ENCODE data around the gene PDCD1. TPM values are rescaled to one million over a fixed set of nuclear protein-coding genes. Genes with fewer than 3 reads are reported as not detected.
A peak's percentile ranks its signal among the peaks of the same experiment; 100 is the strongest.

PDCD1 gene
- total RNA-seq, 1 donor from 2014 or later: not detected

DNA sequence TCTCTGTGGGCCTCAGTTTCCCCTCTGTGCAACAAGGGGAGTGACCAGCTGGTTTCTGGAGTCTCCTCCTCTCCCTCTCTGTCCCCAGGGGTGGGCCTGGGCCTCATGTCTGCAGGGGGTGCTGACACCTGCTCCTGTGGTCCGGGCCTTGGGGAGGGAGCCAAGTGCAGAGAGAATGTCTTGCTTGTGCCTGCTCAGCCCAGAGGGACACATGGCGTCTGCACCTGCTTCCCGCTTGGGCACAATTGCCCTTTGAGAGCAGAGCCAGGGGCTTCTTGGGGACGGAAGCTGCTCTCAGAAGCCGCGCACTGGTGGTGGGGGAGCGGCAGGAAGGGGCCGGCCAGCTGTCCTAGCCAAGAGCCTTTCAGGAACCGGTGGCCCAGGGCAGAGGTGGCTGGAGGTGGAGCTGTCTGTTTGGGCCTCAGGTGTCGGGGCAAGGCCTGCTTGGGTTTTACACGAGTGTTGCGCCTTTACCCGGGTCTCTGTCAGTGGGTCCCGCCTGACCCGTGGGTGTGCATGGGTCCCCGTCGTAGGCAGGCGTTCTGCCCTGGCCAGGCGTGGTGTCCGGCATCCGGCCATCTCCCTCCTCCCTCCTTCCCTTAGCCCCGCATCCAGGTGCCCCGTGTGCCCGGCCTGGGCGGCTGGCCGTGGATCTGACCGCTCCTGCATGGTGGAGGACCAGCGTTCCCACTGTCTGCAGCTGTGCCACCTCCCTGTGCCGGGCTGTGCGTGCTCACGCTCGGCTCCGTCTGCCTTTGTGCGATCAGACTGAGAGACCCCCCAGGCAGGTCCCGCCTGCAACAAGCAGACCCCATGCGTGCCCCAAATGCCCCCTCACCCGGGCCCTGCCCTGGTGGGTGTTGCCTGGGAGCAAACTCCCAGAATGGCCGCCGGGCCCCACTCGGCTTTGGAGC is 45.7 kb downstream of the PDCD1 start:
- intact Hi-C loops (cut with DNase I): no loop called here
- TF ChIP-seq, protein P1, sequence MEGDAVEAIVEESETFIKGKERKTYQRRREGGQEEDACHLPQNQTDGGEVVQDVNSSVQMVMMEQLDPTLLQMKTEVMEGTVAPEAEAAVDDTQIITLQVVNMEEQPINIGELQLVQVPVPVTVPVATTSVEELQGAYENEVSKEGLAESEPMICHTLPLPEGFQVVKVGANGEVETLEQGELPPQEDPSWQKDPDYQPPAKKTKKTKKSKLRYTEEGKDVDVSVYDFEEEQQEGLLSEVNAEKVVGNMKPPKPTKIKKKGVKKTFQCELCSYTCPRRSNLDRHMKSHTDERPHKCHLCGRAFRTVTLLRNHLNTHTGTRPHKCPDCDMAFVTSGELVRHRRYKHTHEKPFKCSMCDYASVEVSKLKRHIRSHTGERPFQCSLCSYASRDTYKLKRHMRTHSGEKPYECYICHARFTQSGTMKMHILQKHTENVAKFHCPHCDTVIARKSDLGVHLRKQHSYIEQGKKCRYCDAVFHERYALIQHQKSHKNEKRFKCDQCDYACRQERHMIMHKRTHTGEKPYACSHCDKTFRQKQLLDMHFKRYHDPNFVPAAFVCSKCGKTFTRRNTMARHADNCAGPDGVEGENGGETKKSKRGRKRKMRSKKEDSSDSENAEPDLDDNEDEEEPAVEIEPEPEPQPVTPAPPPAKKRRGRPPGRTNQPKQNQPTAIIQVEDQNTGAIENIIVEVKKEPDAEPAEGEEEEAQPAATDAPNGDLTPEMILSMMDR (IDR thresholded peaks at IDR 0.05): no peak
- Histone ChIP-seq H3K27ac (no peak overlapping the region), H3K4me1 (peaks cover 5% of the 10 kb centered on the region in 2 donors), H3K36me3 (no peaks in the 10 kb centered on the region), H3K27me3 (no peaks in the 10 kb centered on the region), H3K9me3 (no peaks in the 10 kb centered on the region), H3K4me3 (no peak overlapping the region)
- no peak for DNase-seq (ENCODE audit: low spot score in 2 of 2)

DNA sequence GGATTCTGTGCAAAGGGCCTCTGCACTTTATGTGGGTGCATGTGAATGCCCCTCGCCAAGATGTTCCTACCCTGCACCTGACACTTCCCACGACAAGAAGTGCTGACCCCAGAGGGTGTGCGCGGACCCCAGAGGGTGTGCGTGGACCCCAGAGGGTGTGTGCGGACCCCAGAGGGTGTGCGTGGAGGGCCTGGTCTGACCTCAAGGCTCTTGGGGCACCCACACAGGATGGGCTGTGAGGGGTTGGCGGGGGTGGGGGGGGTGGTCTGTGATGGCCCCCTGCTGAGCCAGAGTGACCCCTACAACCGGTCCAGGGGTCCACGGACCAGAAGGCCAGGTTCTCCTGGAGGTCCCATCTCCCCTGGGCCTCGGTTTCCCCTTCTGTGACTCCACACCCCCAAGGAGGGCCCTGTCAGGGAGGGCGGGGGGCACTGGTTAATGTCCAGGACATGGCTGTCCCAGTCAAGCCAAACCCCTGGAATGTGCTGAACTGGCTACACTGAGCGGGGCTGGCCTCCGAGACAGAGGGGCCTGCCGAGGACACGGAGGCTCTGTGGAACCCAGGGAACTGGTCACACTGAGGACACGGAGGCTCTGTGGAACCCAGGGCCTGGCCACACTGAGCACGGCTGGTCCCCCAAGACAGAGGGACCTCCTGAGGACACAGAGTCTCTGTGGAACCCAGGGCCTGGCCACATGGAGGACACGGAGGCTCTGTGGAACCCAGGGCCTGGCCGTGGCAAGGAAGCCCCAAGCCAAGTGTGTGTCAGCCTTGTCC is 46.6 kb downstream of the PDCD1 start:
- TF ChIP-seq, protein P1 (IDR thresholded peaks at IDR 0.05): no peak
- DNase-seq (ENCODE audit: low spot score in 2 of 2): peak in 1 of 2 donors; percentile 58
- Histone ChIP-seq H3K4me3 (no peak overlapping the region), H3K4me1 (peaks cover 5% of the 10 kb centered on the region in 2 donors), H3K27me3 (no peaks in the 10 kb centered on the region), H3K36me3 (no peaks in the 10 kb centered on the region), H3K27ac (no peak overlapping the region), H3K9me3 (no peaks in the 10 kb centered on the region)
- intact Hi-C loops (cut with DNase I): no loop called here

DNA sequence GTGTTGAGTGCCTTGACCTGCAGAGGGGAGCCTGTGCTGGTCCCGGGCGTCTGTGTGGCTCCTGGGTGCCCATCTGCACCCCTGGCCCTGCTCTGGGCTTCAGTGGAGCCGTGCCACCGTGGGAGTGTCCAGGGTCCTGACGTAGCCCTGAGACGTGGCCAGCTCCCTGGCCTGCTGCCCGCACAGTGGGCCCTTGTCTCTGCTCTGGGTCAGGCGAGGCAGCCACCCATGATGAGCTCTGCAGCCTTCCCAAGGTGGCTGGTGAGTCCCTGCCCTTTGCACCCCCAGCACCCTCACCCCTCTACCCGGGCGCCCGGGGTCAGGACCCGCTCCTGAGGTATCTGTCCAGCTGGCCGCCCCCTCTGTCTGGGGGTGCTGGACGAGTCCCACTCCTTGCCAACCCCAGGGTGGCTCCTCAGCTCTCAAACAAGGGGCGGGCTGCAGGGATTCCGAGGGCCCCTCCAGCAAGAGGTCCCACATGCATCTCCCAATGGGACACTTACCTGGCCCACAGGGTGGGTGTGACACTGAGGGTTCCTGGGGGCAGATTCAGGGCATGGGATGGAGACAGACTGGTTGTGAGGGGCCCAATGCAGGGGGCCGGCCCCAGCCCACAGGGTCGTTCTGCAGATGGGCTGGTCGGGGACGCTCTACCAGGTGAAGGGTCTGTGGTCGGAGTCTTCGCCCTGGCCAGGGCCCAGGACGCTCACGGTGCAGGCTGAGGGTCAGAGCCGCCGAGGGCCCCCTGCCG is 47.3 kb downstream of the PDCD1 start:
- no peak overlapping the region for H3K27ac ChIP-seq
- H3K4me3 ChIP-seq: no peak overlapping the region
- peak in 1 of 2 donors; percentile 64 for DNase-seq (ENCODE audit: low spot score in 2 of 2)
- no peaks in the 10 kb centered on the region for H3K9me3 ChIP-seq
- intact Hi-C loops (cut with DNase I): no loop called here
- peaks cover 5% of the 10 kb centered on the region in 2 donors for H3K4me1 ChIP-seq
- H3K27me3 ChIP-seq: no peaks in the 10 kb centered on the region
- TF ChIP-seq, protein P1 (IDR thresholded peaks at IDR 0.05): no peak
- no peaks in the 10 kb centered on the region for H3K36me3 ChIP-seq

DNA sequence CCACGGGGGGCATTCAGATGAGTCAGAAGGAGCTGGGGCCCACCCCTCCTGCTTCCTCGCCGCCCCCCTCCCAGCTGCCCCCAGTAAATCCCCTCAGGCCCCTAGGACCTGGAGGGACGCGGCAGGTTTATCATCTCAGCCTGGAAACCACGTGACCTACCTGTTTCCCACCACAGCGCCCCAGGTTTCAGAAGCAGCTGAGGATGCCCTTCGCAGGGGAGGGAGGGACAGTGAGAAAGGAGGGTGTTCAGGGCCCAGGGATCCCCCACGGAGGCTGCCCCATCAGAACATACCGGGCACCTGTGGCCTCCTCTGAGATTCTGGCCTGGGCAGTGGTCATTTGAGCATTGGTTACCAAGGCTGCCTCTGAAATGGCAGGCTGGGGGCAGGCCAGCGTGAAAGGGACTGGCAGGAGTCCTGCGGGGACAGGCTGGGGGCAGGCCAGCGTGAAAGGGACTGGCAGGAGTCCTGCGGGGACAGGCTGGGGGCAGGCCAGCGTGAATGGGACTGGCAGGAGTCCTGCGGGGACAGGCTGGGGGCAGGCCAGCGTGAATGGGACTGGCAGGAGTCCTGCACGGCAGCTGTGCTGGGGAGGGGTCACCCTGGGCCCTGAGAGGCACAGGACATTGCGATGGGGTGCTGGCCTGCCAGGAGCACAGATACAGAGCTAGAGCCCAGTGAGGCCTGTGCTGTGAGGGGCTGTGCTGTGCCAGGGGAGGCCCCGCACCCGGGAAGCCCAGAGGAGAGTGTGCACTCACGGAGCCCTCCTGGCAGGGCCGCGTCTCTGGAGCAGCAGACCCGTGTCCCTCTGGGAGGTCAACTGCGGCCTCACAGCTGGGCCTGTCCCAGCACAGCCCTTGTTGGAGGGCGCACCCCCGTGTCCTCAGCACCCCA is 48.1 kb downstream of the PDCD1 start:
- DNase-seq (ENCODE audit: low spot score in 2 of 2): peak in 1 of 2 donors; percentile 53
- Histone ChIP-seq H3K27me3 (no peaks in the 10 kb centered on the region), H3K9me3 (no peaks in the 10 kb centered on the region), H3K4me3 (no peak overlapping the region), H3K27ac (no peak overlapping the region), H3K4me1 (peaks cover 5% of the 10 kb centered on the region in 2 donors), H3K36me3 (no peaks in the 10 kb centered on the region)
- intact Hi-C loops (cut with DNase I): no loop called here
- TF ChIP-seq, protein P1 (IDR thresholded peaks at IDR 0.05): no peak

Data from ascending aorta (tissue), 2 donors.